CD4-positive, alpha-beta memory T cell (primary cell): ENCODE data around the gene CAPN2. TPM values are rescaled to one million over a fixed set of nuclear protein-coding genes. Genes with fewer than 3 reads are reported as not detected.
A peak's percentile ranks its signal among the peaks of the same experiment; 100 is the strongest.
"Not testable (repeated sequence)": the region's sequence is repeated elsewhere in the genome, so short reads cannot be mapped to it uniquely, and the experiment has no call there.

ENCODE experiments used
- CTCF ChIA-PET: fragments of 350-600 bp; sonication (Branson Sonifier 250); formaldehyde crosslinking; loops from one replicate; lab custom pipeline; 2021; ENCODE audit warnings: inconsistent platforms; ENCODE audit not compliant: partially characterized antibody; lab: Charles Lee
- POLR2A ChIA-PET: fragments of 350-600 bp; sonication (Branson Sonifier 250); formaldehyde crosslinking; loops from one replicate; lab custom pipeline; 2021; ENCODE audit not compliant: partially characterized antibody; lab: Charles Lee
- DNase-seq, 5 donors: peaks; one replicate each; pipeline versions ENCODE4 v3.0.0 to v3.0.0-alpha.2; 2020 to 2022; ENCODE audit warnings: mixed read lengths in 1 of 5
- H3K27ac ChIP-seq: one replicate; pipeline ENCODE4 v1.7.0; 2013; ENCODE audit warnings: low read depth, low read length
- H3K27me3 ChIP-seq: 2 replicates; pipeline ENCODE4 v1.7.0; 2013; ENCODE audit warnings: mild to moderate bottlenecking, low read length, moderate library complexity; ENCODE audit not compliant: insufficient read depth
- H3K36me3 ChIP-seq: 2 replicates; pipeline ENCODE4 v1.7.0; 2013; ENCODE audit warnings: mild to moderate bottlenecking, low read length, moderate library complexity; ENCODE audit not compliant: insufficient read depth
- H3K4me1 ChIP-seq: 2 replicates; pipeline ENCODE4 v1.7.0; 2013; ENCODE audit warnings: mild to moderate bottlenecking, low read length, moderate library complexity; ENCODE audit not compliant: insufficient read depth
- H3K4me3 ChIP-seq, 2 donors: one replicate each; pipeline ENCODE4 v1.7.0; 2013; ENCODE audit warnings: low read length in 2 of 2, mild to moderate bottlenecking in 1 of 2
- H3K9me3 ChIP-seq, 2 donors: one replicate each; pipeline ENCODE4 v1.7.0; 2013; ENCODE audit warnings: low read length in 2 of 2, control low read depth in 1 of 2; ENCODE audit not compliant: control insufficient read depth in 1 of 2
- H3K27ac Mint-ChIP-seq, 7 donors: one replicate each; pipeline ENCODE4 v1.8.0; 2020 to 2021; ENCODE audit warnings: mixed read lengths in 7 of 7, mild to moderate bottlenecking in 6 of 7, inconsistent platforms in 3 of 7, moderate library complexity in 3 of 7
- H3K27me3 Mint-ChIP-seq, 2 donors: one replicate each; pipeline ENCODE4 v1.8.0; 2020 to 2021; ENCODE audit warnings: mixed read lengths in 2 of 2
- H3K36me3 Mint-ChIP-seq, 2 donors: one replicate each; pipeline ENCODE4 v1.8.0; 2020 to 2021; ENCODE audit warnings: mixed read lengths in 2 of 2, inconsistent platforms in 1 of 2, mild to moderate bottlenecking in 1 of 2
- H3K4me1 Mint-ChIP-seq, 4 donors: one replicate each; pipeline ENCODE4 v1.8.0; 2020 to 2021; ENCODE audit warnings: mixed read lengths in 4 of 4, mild to moderate bottlenecking in 1 of 4
- H3K4me3 Mint-ChIP-seq, 8 donors: one replicate each; pipeline ENCODE4 v1.8.0; 2020 to 2021; ENCODE audit warnings: mixed read lengths in 8 of 8, mild to moderate bottlenecking in 7 of 8, moderate library complexity in 6 of 8, inconsistent platforms in 3 of 8
- H3K9me3 Mint-ChIP-seq, 8 donors: one replicate each; pipeline ENCODE4 v1.8.0; 2020 to 2021; ENCODE audit warnings: mixed read lengths in 8 of 8, mild to moderate bottlenecking in 5 of 8, inconsistent platforms in 3 of 8, moderate library complexity in 1 of 8
- intact Hi-C: fragments of 100-400 bp; cut with micrococcal nuclease; formaldehyde crosslinking; loops from one replicate; pipeline ENCODE4 v1.15.1; 2023
- polyA plus RNA-seq, 2 donors: library from polyadenylated mRNA; unstranded; fragments of 300-500 nt; fragmentation: Illumina TruSeq; gene quantifications; one replicate each; pipeline ENCODE4 v1.2.3, GENCODE V29; 2021
- total RNA-seq, 2 experiments: library from RNA; stranded (reverse); gene quantifications; one replicate each; pipeline ENCODE4 v1.2.3, GENCODE V29; 2021

Gene CAPN2
- total and polyA plus RNA-seq, 4 experiments from 2014 or later, result 146 to 231 (median 179) TPM

DNA sequence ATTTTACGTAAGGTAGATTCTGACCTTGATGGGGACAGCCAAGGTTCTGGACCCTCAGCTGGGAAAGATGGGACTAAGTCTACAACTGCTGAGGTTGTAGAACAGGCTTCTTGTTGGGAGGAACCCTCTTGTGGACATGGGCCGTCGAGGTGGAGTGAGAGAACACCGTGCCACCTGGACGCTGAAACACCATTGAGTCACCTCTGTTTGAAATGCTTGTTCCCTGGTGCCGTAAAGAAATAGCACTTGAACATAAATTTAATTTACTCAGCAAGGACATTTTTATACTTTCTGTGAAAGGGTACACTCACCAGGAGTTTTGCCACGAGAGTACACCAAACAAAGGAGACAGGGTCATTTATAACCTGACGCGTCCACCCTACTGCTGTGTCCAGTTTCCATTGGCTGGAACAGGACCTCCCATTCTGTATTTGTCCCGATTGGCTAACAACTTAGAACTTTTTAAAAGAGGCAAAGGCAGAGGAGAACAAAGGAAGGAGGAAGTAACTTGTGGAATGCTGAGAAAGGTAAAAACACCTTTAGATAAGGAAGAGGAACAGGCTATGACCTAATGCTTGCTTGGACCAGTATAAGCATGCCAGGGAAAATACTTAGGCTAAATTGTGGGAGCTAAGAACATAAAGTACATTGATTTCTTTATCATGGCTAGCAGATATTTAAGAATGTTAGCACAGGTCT is 27.8 kb downstream of the CAPN2 start:
- DNase-seq, H3K9me3 ChIP-seq, H3K4me3 Mint-ChIP-seq, H3K9me3 Mint-ChIP-seq, H3K27me3 Mint-ChIP-seq, H3K4me1 ChIP-seq, H3K4me3 ChIP-seq, intact Hi-C loops, H3K27ac ChIP-seq, H3K27me3 ChIP-seq: not testable (repeated sequence)
- ChIA-PET POLR2A (interaction anchor here (1.0 kb wide), 3 partner anchors 24 to 28 kb away, joined by 3 to 5 read pairs (median 3); partner anchors contain the start of gene CAPN2), CTCF (interaction anchor here (1.2 to 3.0 kb wide), 6 partner anchors 9 to 45 kb away, joined by 4 to 11 read pairs (median 5); no protein-coding TSS in a partner anchor)
- Mint-ChIP-seq H3K27ac (peak overlapping the region; percentile 56 to 84 (median 79)), H3K36me3 (peaks cover 29 to 53% of the 10 kb centered on the region in 2 donors), H3K4me1 (peaks cover 5 to 34% (median 14%) of the 10 kb centered on the region in 4 donors)
- H3K36me3 ChIP-seq, result peaks cover 30% of the 10 kb centered on the region

GRCh38 chr1:223741861-223742260 is 29.5 kb downstream of the CAPN2 start:
- Mint-ChIP-seq H3K4me1 (peaks cover 2 to 24% (median 9%) of the 10 kb centered on the region in 4 donors), H3K9me3 (no peaks in the 10 kb centered on the region), H3K27ac (peak overlapping the region in 2 of 7 donors; percentile 25 to 56), H3K36me3 (peaks cover 28 to 60% of the 10 kb centered on the region in 2 donors), H3K4me3 (no peak overlapping the region), H3K27me3 (no peaks in the 10 kb centered on the region)
- ChIA-PET CTCF (interaction anchor here (1.7 to 3.0 kb wide), 3 partner anchors 8 to 43 kb away, joined by 6 to 11 read pairs (median 9); no protein-coding TSS in a partner anchor), POLR2A (no interaction called here)
- no peak for DNase-seq
- Histone ChIP-seq H3K36me3 (peaks cover 39% of the 10 kb centered on the region), H3K9me3 (no peaks in the 10 kb centered on the region), H3K4me3 (no peak overlapping the region), H3K27ac (no peak overlapping the region), H3K4me1 (no peaks in the 10 kb centered on the region), H3K27me3 (no peaks in the 10 kb centered on the region)
- intact Hi-C loops, result no loop called here

DNA sequence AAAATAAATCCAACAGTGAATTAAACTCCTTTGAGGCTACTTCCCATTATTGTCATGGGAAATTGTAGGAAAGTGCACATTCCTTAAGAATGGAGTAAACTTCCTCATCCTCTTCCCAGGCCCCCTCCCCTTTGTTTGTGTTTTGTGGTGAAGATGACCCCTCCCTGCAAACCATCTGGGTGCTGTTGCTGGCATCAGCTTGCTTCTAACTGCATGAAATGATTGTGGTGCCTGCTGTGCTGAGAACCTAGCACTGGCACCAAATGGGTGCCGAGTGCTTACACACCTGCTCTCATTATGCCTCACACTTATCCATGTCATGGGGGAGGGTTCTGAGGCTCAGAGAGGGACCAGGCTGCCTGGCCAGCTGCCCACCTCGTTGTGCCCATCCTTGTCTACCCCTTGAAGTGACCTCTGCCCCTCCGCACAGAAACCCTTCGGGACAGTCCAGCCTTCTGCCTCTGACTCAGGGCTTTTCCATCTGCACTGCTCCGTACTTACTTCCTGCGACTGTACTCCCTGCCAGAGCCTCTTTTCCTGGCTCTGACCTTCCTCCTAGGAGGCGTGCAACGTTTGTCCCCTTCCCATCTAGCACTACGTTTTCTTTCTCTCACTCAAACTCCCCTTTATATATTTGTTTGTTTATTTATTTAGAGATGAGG is 30.6 kb downstream of the CAPN2 start:
- Mint-ChIP-seq H3K27me3 (no peaks in the 10 kb centered on the region), H3K4me1 (peaks cover 4 to 34% (median 17%) of the 10 kb centered on the region in 4 donors), H3K9me3 (no peaks in the 10 kb centered on the region), H3K4me3 (peak overlapping the region in 1 of 8 donors; percentile 51), H3K27ac (peak overlapping the region in 6 of 7 donors; percentile 32 to 88 (median 72)), H3K36me3 (peaks cover 36 to 68% of the 10 kb centered on the region in 2 donors)
- Histone ChIP-seq H3K27me3 (no peaks in the 10 kb centered on the region), H3K9me3 (no peaks in the 10 kb centered on the region), H3K4me1 (peaks cover 3% of the 10 kb centered on the region), H3K36me3 (peaks cover 36% of the 10 kb centered on the region), H3K27ac (no peak overlapping the region), H3K4me3 (no peak overlapping the region)
- DNase-seq, result no peak
- CTCF ChIA-PET, result interaction anchor here (1.1 to 2.8 kb wide), 2 partner anchors 30 to 45 kb away, joined by 4 to 8 read pairs; partner anchors contain the start of gene CAPN2
- intact Hi-C loops, result no loop called here
- POLR2A ChIA-PET, result interaction anchor here (1.2 kb wide), 1 partner anchor 30 kb away, joined by 5 read pairs; the partner anchor contains the start of gene CAPN2

GRCh38 chr1:223745731-223746130 is 33.4 kb downstream of the CAPN2 start:
- Histone ChIP-seq H3K4me3 (no peak overlapping the region), H3K36me3 (peaks cover 44% of the 10 kb centered on the region), H3K4me1 (peaks cover 16% of the 10 kb centered on the region), H3K9me3 (no peaks in the 10 kb centered on the region), H3K27ac (no peak overlapping the region), H3K27me3 (no peaks in the 10 kb centered on the region)
- H3K4me1 Mint-ChIP-seq, result peaks cover 8 to 33% (median 23%) of the 10 kb centered on the region in 4 donors
- no peaks in the 10 kb centered on the region for H3K27me3 Mint-ChIP-seq
- no peaks in the 10 kb centered on the region for H3K9me3 Mint-ChIP-seq
- ChIA-PET CTCF (interaction anchor here (0.7 to 8.7 kb wide), 8 partner anchors 9 to 99 kb away, joined by 3 to 233 read pairs (median 7); partner anchors contain the start of gene CAPN2), POLR2A (interaction anchor here (1.9 to 6.9 kb wide), 2 partner anchors 29 to 33 kb away, joined by 8 to 71 read pairs; partner anchors contain the start of gene CAPN2)
- no peak for DNase-seq
- H3K4me3 Mint-ChIP-seq, result no peak overlapping the region
- peaks cover 34 to 64% of the 10 kb centered on the region in 2 donors for H3K36me3 Mint-ChIP-seq
- intact Hi-C loops, result no loop called here
- peak overlapping the region in 5 of 7 donors; percentile 27 to 87 (median 64) for H3K27ac Mint-ChIP-seq

DNA sequence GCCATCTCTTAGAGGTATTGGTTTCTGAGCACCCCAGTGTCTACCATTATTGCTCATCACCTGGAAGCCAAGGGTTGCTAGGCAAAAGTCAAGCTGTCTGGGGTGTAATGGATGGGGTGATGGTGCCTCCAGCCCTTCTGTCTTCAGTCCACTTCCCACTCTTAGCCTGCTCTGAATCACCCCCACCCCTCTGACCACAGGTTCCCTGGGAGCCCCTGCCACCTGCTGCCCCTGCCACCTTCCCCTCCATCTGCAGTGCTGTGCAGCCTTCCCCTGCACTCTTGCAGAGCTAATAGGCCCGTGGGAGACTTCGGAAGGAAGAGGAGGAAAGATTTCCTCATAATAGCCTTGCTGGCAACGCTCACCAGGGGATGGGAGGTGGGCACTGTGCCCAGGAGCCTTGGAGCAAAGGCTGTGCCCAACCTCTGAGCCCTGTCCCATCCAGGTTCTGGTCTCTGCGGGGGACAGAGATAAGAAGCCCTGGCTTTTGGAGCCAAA is 35.5 kb downstream of the CAPN2 start:
- H3K27ac Mint-ChIP-seq, result peak overlapping the region; percentile 17 to 88 (median 81)
- no peak overlapping the region for H3K27ac ChIP-seq
- no peaks in the 10 kb centered on the region for H3K27me3 Mint-ChIP-seq
- peak overlapping the region in 4 of 8 donors; percentile 17 to 82 (median 60) for H3K4me3 Mint-ChIP-seq
- no peak for DNase-seq
- no peaks in the 10 kb centered on the region for H3K9me3 ChIP-seq
- H3K27me3 ChIP-seq, result no peaks in the 10 kb centered on the region
- peaks cover 51 to 77% of the 10 kb centered on the region in 2 donors for H3K36me3 Mint-ChIP-seq
- peaks cover 64% of the 10 kb centered on the region for H3K36me3 ChIP-seq
- no peak overlapping the region for H3K4me3 ChIP-seq
- intact Hi-C loops, result no loop called here
- no peaks in the 10 kb centered on the region for H3K9me3 Mint-ChIP-seq
- POLR2A ChIA-PET, result interaction anchor here (3.0 to 6.9 kb wide), 4 partner anchors 21 to 49 kb away, joined by 19 to 71 read pairs (median 32); partner anchors contain the start of gene CAPN2
- peaks cover 16% of the 10 kb centered on the region for H3K4me1 ChIP-seq
- CTCF ChIA-PET, result interaction anchor here (1.5 to 8.7 kb wide), 7 partner anchors 12 to 99 kb away, joined by 4 to 233 read pairs (median 28); partner anchors contain the start of gene CAPN2
- peaks cover 6 to 33% (median 21%) of the 10 kb centered on the region in 4 donors for H3K4me1 Mint-ChIP-seq

GRCh38 chr1:223748405-223748772 is 36.0 kb downstream of the CAPN2 start:
- ChIA-PET CTCF (interaction anchor here (1.3 to 8.7 kb wide), 14 partner anchors 8 to 159 kb away, joined by 3 to 233 read pairs (median 17); partner anchors contain the start of gene CAPN2), POLR2A (interaction anchor here (1.0 to 6.9 kb wide), 7 partner anchors 15 to 98 kb away, joined by 4 to 71 read pairs (median 19); partner anchors contain the start of genes CAPN2 and TP53BP2)
- H3K27me3 Mint-ChIP-seq, result no peaks in the 10 kb centered on the region
- H3K36me3 Mint-ChIP-seq, result peaks cover 52 to 77% of the 10 kb centered on the region in 2 donors
- H3K36me3 ChIP-seq, result peaks cover 64% of the 10 kb centered on the region
- peak overlapping the region; percentile 28 for H3K27ac ChIP-seq
- peaks cover 16% of the 10 kb centered on the region for H3K4me1 ChIP-seq
- no peaks in the 10 kb centered on the region for H3K9me3 Mint-ChIP-seq
- no peaks in the 10 kb centered on the region for H3K27me3 ChIP-seq
- peaks cover 6 to 29% (median 21%) of the 10 kb centered on the region in 4 donors for H3K4me1 Mint-ChIP-seq
- H3K4me3 ChIP-seq, result no peak overlapping the region
- peak in 1 of 5 donors; percentile 7 for DNase-seq
- H3K27ac Mint-ChIP-seq, result peak overlapping the region in 5 of 7 donors; percentile 17 to 88 (median 70)
- intact Hi-C loops, result no loop called here
- H3K9me3 ChIP-seq, result no peaks in the 10 kb centered on the region
- H3K4me3 Mint-ChIP-seq, result peak overlapping the region; percentile 17 to 82 (median 76)
